ENCODE measurements around the gene CSPG4. TPM values are rescaled to one million over a fixed set of nuclear protein-coding genes. Genes with fewer than 3 reads are reported as not detected.

CSPG4 gene
- total and polyA plus RNA-seq, 2 donors (not counting 3 experiments of a cell fraction or from before 2014, with no cell fraction given), result not detected

DNA sequence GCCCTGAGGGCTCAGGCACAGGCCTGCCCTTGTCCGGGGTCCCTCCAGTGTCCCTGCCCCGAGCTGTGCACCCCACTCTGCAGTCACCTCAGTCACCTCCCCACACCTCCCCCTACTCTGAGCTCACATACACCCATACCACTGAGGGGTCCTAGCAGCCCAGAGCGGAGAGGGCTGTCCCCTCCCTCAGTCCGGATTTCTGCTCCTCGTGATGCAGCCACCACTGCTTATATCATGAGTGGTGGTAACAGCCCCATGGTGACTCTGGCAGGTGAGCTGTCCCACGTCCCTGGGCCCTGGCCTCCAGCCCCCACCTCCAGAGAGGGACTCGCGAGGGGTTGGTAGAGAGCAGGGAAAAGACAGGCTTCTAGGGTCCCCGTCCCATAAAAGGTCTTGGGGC, 8.0 kb downstream of the CSPG4 start:
- no peaks in the 10 kb centered on the region for H4K20me1 ChIP-seq (replicated peaks; ENCODE audit: control insufficient read depth, extremely low read depth, insufficient read depth, low read length)
- TF ChIP-seq JUN (IDR thresholded peaks at IDR 0.05; ENCODE audit: borderline replicate concordance, insufficient read depth, insufficient read length, low read depth), result no peak
- TF ChIP-seq FOS (IDR thresholded peaks at IDR 0.05; ENCODE audit: borderline replicate concordance, insufficient read depth, low read length), result no peak
- no peak for TF ChIP-seq POLR2A (IDR thresholded peaks at IDR 0.05; ENCODE audit: low read depth, low read length)
- no peak for TF ChIP-seq POLR2AphosphoS5 (IDR thresholded peaks at IDR 0.05; ENCODE audit: insufficient read depth, low read depth, low read length)
- TF ChIP-seq GATA2 (IDR thresholded peaks at IDR 0.05; ENCODE audit: insufficient read depth, insufficient read length, low read depth, low read length), result no peak
- TF ChIP-seq, protein P1, sequence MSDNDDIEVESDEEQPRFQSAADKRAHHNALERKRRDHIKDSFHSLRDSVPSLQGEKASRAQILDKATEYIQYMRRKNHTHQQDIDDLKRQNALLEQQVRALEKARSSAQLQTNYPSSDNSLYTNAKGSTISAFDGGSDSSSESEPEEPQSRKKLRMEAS (IDR thresholded peaks at IDR 0.05; ENCODE audit: insufficient read depth, insufficient read length), result no peak
- TF ChIP-seq EZH2 (IDR thresholded peaks at IDR 0.05; ENCODE audit: borderline replicate concordance, low read depth, low read length, severe bottlenecking), result no peak
- no peak for TF ChIP-seq MYC (IDR thresholded peaks at IDR 0.05; ENCODE audit: low read depth, low read length)
- TF ChIP-seq, protein P2, sequence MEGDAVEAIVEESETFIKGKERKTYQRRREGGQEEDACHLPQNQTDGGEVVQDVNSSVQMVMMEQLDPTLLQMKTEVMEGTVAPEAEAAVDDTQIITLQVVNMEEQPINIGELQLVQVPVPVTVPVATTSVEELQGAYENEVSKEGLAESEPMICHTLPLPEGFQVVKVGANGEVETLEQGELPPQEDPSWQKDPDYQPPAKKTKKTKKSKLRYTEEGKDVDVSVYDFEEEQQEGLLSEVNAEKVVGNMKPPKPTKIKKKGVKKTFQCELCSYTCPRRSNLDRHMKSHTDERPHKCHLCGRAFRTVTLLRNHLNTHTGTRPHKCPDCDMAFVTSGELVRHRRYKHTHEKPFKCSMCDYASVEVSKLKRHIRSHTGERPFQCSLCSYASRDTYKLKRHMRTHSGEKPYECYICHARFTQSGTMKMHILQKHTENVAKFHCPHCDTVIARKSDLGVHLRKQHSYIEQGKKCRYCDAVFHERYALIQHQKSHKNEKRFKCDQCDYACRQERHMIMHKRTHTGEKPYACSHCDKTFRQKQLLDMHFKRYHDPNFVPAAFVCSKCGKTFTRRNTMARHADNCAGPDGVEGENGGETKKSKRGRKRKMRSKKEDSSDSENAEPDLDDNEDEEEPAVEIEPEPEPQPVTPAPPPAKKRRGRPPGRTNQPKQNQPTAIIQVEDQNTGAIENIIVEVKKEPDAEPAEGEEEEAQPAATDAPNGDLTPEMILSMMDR (IDR thresholded peaks at IDR 0.05; ENCODE audit: extremely low read depth in 1 of 2, insufficient read depth in 1 of 2, low read depth in 1 of 2, low read length in 2 of 2), result no peak
- dilution Hi-C loops (cut with MboI; ENCODE audit: extremely low pct_ligation_motif_present, low sequenced_read_pairs), result no loop called here
- BruUV-seq (replicated peaks), result no TSS peak
- DNase-seq (ENCODE audit: low read depth, low spot score) (no peak), FAIRE-seq (no peak)
- no peak overlapping the region for H3K4me2 ChIP-seq (ENCODE audit: insufficient read depth, low read length)
- H3K27ac ChIP-seq (ENCODE audit: insufficient read depth, low read depth, low read length), result no peak overlapping the region
- intact Hi-C loops (cut with micrococcal nuclease), result no loop called here
- H3K4me1 ChIP-seq (ENCODE audit: control insufficient read depth, extremely low read depth, insufficient read depth, low read length), result no peaks in the 10 kb centered on the region
- no peak overlapping the region for H3K9ac ChIP-seq (replicated peaks; ENCODE audit: extremely low read depth, insufficient read depth, low read length)
- H3K4me3 ChIP-seq (replicated peaks in 1 of 3; ENCODE audit: insufficient read depth in 1 of 3, low read depth in 1 of 3, low read length in 3 of 3), result no peak overlapping the region
- ChIA-PET POLR2A (no interaction called here), CTCF (no interaction called here)
- H3K79me2 ChIP-seq (ENCODE audit: control insufficient read depth, insufficient read depth, low read length), result no peaks in the 10 kb centered on the region
- H3K9me1 ChIP-seq (replicated peaks; ENCODE audit: control insufficient read depth, extremely low read depth, insufficient read depth, low read length), result no peaks in the 10 kb centered on the region
- H3K9me3 ChIP-seq (replicated peaks; ENCODE audit: control insufficient read depth, insufficient read depth, low read length), result no peaks in the 10 kb centered on the region
- peaks cover 8 to 16% of the 10 kb centered on the region in 2 experiments for H3K27me3 ChIP-seq (ENCODE audit: control insufficient read depth in 2 of 2, insufficient read depth in 2 of 2, low read length in 2 of 2)
- no peaks in the 10 kb centered on the region for H3K36me3 ChIP-seq (ENCODE audit: control insufficient read depth in 2 of 2, extremely low read depth in 1 of 2, insufficient read depth in 2 of 2, low read length in 2 of 2)
- no peak overlapping the region for H2AFZ ChIP-seq (ENCODE audit: low read depth, low read length)
